HG02981 (cell line): ENCODE measurements around the gene COL6A3.

Source experiments
- ATAC-seq: cut with Tn5 transposase; IDR thresholded peaks from one replicate; pipeline ENCODE4 v1.9.1; 2021; ENCODE audit warnings: mild to moderate bottlenecking, moderate library complexity; ENCODE audit not compliant: unreplicated experiment

COL6A3 gene

GRCh38 chr2:237298151-237299118 is 115.5 kb downstream of the COL6A3 start:
- no peak for ATAC-seq

GRCh38 chr2:237297421-237298150 is 116.4 kb downstream of the COL6A3 start:
- no peak for ATAC-seq

- ATAC-seq = no peak
These were observed 117.2 kb downstream of the COL6A3 start for GRCh38 chr2:237296756-237297155.

- ATAC-seq = no peak
These were observed 118.0 kb downstream of the COL6A3 start for GRCh38 chr2:237295889-237296480.

GRCh38 chr2:237294460-237294859 is 119.5 kb downstream of the COL6A3 start:
- no peak for ATAC-seq

GRCh38 chr2:237293978-237294377 is 120.0 kb downstream of the COL6A3 start:
- no peak for ATAC-seq

- no peak for ATAC-seq
These were observed 122.7 kb downstream of the COL6A3 start for GRCh38 chr2:237291138-237291792.

GRCh38 chr2:237290261-237290660 is 123.7 kb downstream of the COL6A3 start:
- no peak for ATAC-seq

GRCh38 chr2:237289139-237289538 is 124.8 kb downstream of the COL6A3 start:
- no peak for ATAC-seq

GRCh38 chr2:237287872-237288271 is 126.1 kb downstream of the COL6A3 start:
- ATAC-seq = no peak

- ATAC-seq = no peak
These were observed 130.6 kb downstream of the COL6A3 start for GRCh38 chr2:237283131-237283928.

GRCh38 chr2:237282568-237283128 is 131.3 kb downstream of the COL6A3 start:
- ATAC-seq = no peak

- no peak for ATAC-seq
These were observed 132.1 kb downstream of the COL6A3 start for GRCh38 chr2:237281836-237282306.

- no peak for ATAC-seq
These were observed 133.0 kb downstream of the COL6A3 start for GRCh38 chr2:237280939-237281338.

GRCh38 chr2:237280229-237280628 is 133.7 kb downstream of the COL6A3 start:
- ATAC-seq = no peak

- ATAC-seq = no peak
These were observed 134.8 kb downstream of the COL6A3 start for GRCh38 chr2:237279012-237279768.

- ATAC-seq = no peak
These were observed 135.4 kb downstream of the COL6A3 start for GRCh38 chr2:237278568-237278967.

- ATAC-seq = no peak
These were observed 137.1 kb downstream of the COL6A3 start for GRCh38 chr2:237276716-237277490.
